BJ (cell line): ENCODE measurements around the gene LDLRAD2. TPM values are rescaled to one million over a fixed set of nuclear protein-coding genes. Genes with fewer than 3 reads are reported as not detected.

Experiments used
- CTCF ChIA-PET: fragments of 350-600 bp; formaldehyde crosslinking; extraction: SDS; loops from one replicate; lab custom pipeline; 2021; ENCODE audit warnings: antibody characterized with exemption, inconsistent platforms; lab: Yijun Ruan, JAX
- POLR2A ChIA-PET: fragments of 300-600 bp; sonication (Branson Sonifier 250); formaldehyde crosslinking; extraction: SDS; loops from one replicate; lab custom pipeline; 2021; ENCODE audit warnings: antibody characterized with exemption; lab: Charles Lee
- DNase-seq: peaks from one replicate; pipeline ENCODE4 v3.0.0-alpha.2; 2011; ENCODE audit warnings: low read depth
- H3K27me3 ChIP-seq: 2 replicates; pipeline ENCODE4 v1.6.0; 2011; ENCODE audit warnings: low read length; ENCODE audit not compliant: control insufficient read depth, insufficient read depth
- H3K36me3 ChIP-seq: 2 replicates; pipeline ENCODE4 v1.5.1; 2011; ENCODE audit warnings: low read length; ENCODE audit not compliant: control insufficient read depth, insufficient read depth
- H3K4me3 ChIP-seq: 2 replicates; pipeline ENCODE4 v1.5.1; 2011; ENCODE audit warnings: low read depth, mild to moderate bottlenecking, control low read depth, low read length
- CTCF ChIP-seq: IDR thresholded peaks from 2 replicates; pipeline ENCODE4 v1.5.1; 2011; ENCODE audit warnings: low read depth, mild to moderate bottlenecking, control low read depth, inconsistent platforms, low read length, moderate library complexity; ENCODE audit not compliant: insufficient read depth
- polyA plus RNA-seq: library from polyadenylated mRNA; depleted of rRNA; stranded (reverse); fragments of >200 nt; gene quantifications from 2 replicates; pipeline ENCODE4 v1.2.3, GENCODE V29; 2011

The LDLRAD2 gene
- polyA plus RNA-seq, 1 experiment = not detected

- DNase-seq = no peak
- Histone ChIP-seq H3K27me3 (no peaks in the 10 kb centered on the region), H3K4me3 (no peak overlapping the region), H3K36me3 (peaks cover 57% of the 10 kb centered on the region)
- ChIA-PET POLR2A (no interaction called here), CTCF (no interaction called here)
- no peak for TF ChIP-seq CTCF
Observed at GRCh38 chr1:21840981-21841380, 28.9 kb downstream of the LDLRAD2 start.

- DNase-seq = no peak
- H3K27me3 ChIP-seq = no peaks in the 10 kb centered on the region
- CTCF ChIA-PET = interaction anchor here (0.6 kb wide), 1 partner anchor 180 kb away, joined by 3 read pairs; no protein-coding TSS in a partner anchor
- no peak overlapping the region for H3K4me3 ChIP-seq
- POLR2A ChIA-PET = no interaction called here
- no peak for TF ChIP-seq CTCF
- H3K36me3 ChIP-seq = peaks cover 58% of the 10 kb centered on the region
Observed at GRCh38 chr1:21841852-21842466, 29.9 kb downstream of the LDLRAD2 start.

GRCh38 chr1:21842606-21843162 lies 30.6 kb downstream of the LDLRAD2 start:
- POLR2A ChIA-PET = no interaction called here
- TF ChIP-seq CTCF = no peak
- CTCF ChIA-PET = no interaction called here
- H3K36me3 ChIP-seq = peaks cover 61% of the 10 kb centered on the region
- no peak overlapping the region for H3K4me3 ChIP-seq
- DNase-seq = no peak
- no peaks in the 10 kb centered on the region for H3K27me3 ChIP-seq

- POLR2A ChIA-PET = no interaction called here
- Histone ChIP-seq H3K4me3 (no peak overlapping the region), H3K36me3 (peaks cover 64% of the 10 kb centered on the region), H3K27me3 (no peaks in the 10 kb centered on the region)
- DNase-seq = no peak
- CTCF ChIA-PET = no interaction called here
- no peak for TF ChIP-seq CTCF
Observed at GRCh38 chr1:21843208-21843607, 31.1 kb downstream of the LDLRAD2 start.

- H3K36me3 ChIP-seq = peaks cover 64% of the 10 kb centered on the region
- POLR2A ChIA-PET = no interaction called here
- no peak overlapping the region for H3K4me3 ChIP-seq
- no peak for DNase-seq
- TF ChIP-seq CTCF = no peak
- H3K27me3 ChIP-seq = no peaks in the 10 kb centered on the region
- CTCF ChIA-PET = no interaction called here
Observed at GRCh38 chr1:21843996-21844395, 31.9 kb downstream of the LDLRAD2 start.
